Measurements from ENCODE around the gene ADGRG3.
"Not testable (repeated sequence)": the region's sequence is repeated elsewhere in the genome, so short reads cannot be mapped to it uniquely, and the experiment has no call there.

Gene ADGRG3

GRCh38 chr16:57721356-57722209 is 53.5 kb downstream of the ADGRG3 start:
- DNase-seq (ENCODE audit: low read depth), result no peak

- no peak for DNase-seq (ENCODE audit: low read depth)
Observed at GRCh38 chr16:57722210-57722499, 54.0 kb downstream of the ADGRG3 start.

GRCh38 chr16:57722651-57723050 is 54.5 kb downstream of the ADGRG3 start:
- no peak for DNase-seq (ENCODE audit: low read depth)

GRCh38 chr16:57723170-57723569 is 55.1 kb downstream of the ADGRG3 start:
- no peak for DNase-seq (ENCODE audit: low read depth)

GRCh38 chr16:57724531-57724930 is 56.4 kb downstream of the ADGRG3 start:
- no peak for DNase-seq (ENCODE audit: low read depth)

- no peak for DNase-seq (ENCODE audit: low read depth)
Observed at GRCh38 chr16:57725151-57725550, 57.0 kb downstream of the ADGRG3 start.

GRCh38 chr16:57725554-57725953 is 57.4 kb downstream of the ADGRG3 start:
- no peak for DNase-seq (ENCODE audit: low read depth)

GRCh38 chr16:57725976-57726375 is 57.9 kb downstream of the ADGRG3 start:
- DNase-seq (ENCODE audit: low read depth), result no peak

- DNase-seq (ENCODE audit: low read depth), result no peak
Observed at GRCh38 chr16:57726433-57726947, 58.4 kb downstream of the ADGRG3 start.

GRCh38 chr16:57727610-57728009 is 59.5 kb downstream of the ADGRG3 start:
- no peak for DNase-seq (ENCODE audit: low read depth)

GRCh38 chr16:57728336-57729181 is 60.5 kb downstream of the ADGRG3 start:
- no peak for DNase-seq (ENCODE audit: low read depth)

GRCh38 chr16:57729182-57729484 is 61.0 kb downstream of the ADGRG3 start:
- no peak for DNase-seq (ENCODE audit: low read depth)

GRCh38 chr16:57729852-57730251 is 61.7 kb downstream of the ADGRG3 start:
- DNase-seq (ENCODE audit: low read depth), result not testable (repeated sequence)

GRCh38 chr16:57730771-57731730 is 62.9 kb downstream of the ADGRG3 start:
- DNase-seq (ENCODE audit: low read depth), result no peak

GRCh38 chr16:57732037-57732436 is 63.9 kb downstream of the ADGRG3 start:
- no peak for DNase-seq (ENCODE audit: low read depth)

- no peak for DNase-seq (ENCODE audit: low read depth)
Observed at GRCh38 chr16:57732714-57733113, 64.6 kb downstream of the ADGRG3 start.

- DNase-seq (ENCODE audit: low read depth), result no peak
Observed at GRCh38 chr16:57734308-57734924, 66.3 kb downstream of the ADGRG3 start.

- peak; percentile 98 for DNase-seq (ENCODE audit: low read depth)
Observed at GRCh38 chr16:57734925-57735754, 67.0 kb downstream of the ADGRG3 start.

- no peak for DNase-seq (ENCODE audit: low read depth)
Observed at GRCh38 chr16:57735755-57736418, 67.8 kb downstream of the ADGRG3 start, which contains the start of gene KATNB1. Gene KATNB1, plus strand, starts transcription at chr16:57735770. Its CDS starts 1,474 bp downstream, at chr16:57737244.
